Testis (tissue), 3 donors: ENCODE measurements around the gene EPHA3. TPM values are rescaled to one million over a fixed set of nuclear protein-coding genes. Genes with fewer than 3 reads are reported as not detected.

ENCODE experiments used
- DNase-seq: peaks from one replicate; pipeline ENCODE4 v3.0.0-alpha.2; 2019
- H3K27ac ChIP-seq, 2 donors: fragments of 200-600 bp; sonication (generic); one replicate each; pipeline ENCODE4 v1.5.1; 2019
- H3K27me3 ChIP-seq: fragments of 200-600 bp; sonication (generic); one replicate; pipeline ENCODE4 v1.5.1; 2019
- H3K36me3 ChIP-seq: fragments of 200-600 bp; sonication (generic); one replicate; pipeline ENCODE4 v1.5.1; 2017; ENCODE audit warnings: low read depth; ENCODE audit errors: missing control alignments
- H3K4me1 ChIP-seq: fragments of 200-600 bp; sonication (generic); one replicate; pipeline ENCODE4 v1.5.1; 2019
- H3K4me3 ChIP-seq, 2 donors: fragments of 200-600 bp; sonication (generic); one replicate each; pipeline ENCODE4 v1.5.1; 2017 to 2019
- H3K9me3 ChIP-seq: fragments of 200-600 bp; sonication (generic); one replicate; pipeline ENCODE4 v1.5.1; 2017
- CTCF ChIP-seq, 3 experiments: fragments of 450-650 bp in 2 of 3; fragments of 200-600 bp in 1 of 3; sonication (generic) in 1 of 3; IDR thresholded peaks; one replicate each; pipeline ENCODE4 v1.5.1; 2016 to 2019; ENCODE audit warnings: antibody characterized with exemption in 3 of 3, mild to moderate bottlenecking in 2 of 3, moderate library complexity in 1 of 3
- POLR2A ChIP-seq: fragments of 450-650 bp; IDR thresholded peaks from one replicate; pipeline ENCODE4 v1.6.1; 2017; ENCODE audit warnings: antibody characterized with exemption, mild to moderate bottlenecking, moderate library complexity
- WGBS, 2 donors: methylation state at CpG; one replicate each; pipeline ENCODE4 v1.1.5; 2018; 5-methylcytosine and 5-hydroxymethylcytosine counted together
- intact Hi-C: fragments of 100-400 bp; cut with DNase I; formaldehyde crosslinking; loops from one replicate; pipeline ENCODE4 v1.15.1; 2023; ENCODE audit warnings: low total_unique reads
- polyA plus RNA-seq: library from polyadenylated mRNA; stranded (reverse); fragments of 350-450 nt; fragmentation: Illumina TruSeq; extraction: RNeasy Lipid Tissue Mini Kit (QIAGEN cat#74804); gene quantifications from one replicate; pipeline ENCODE4 v1.2.3, GENCODE V29; 2014; ENCODE audit warnings: low read depth, low replicate concordance; ENCODE audit not compliant: insufficient read depth
- total RNA-seq, 2 donors: library from RNA; depleted of rRNA; stranded (reverse); fragments of >200 nt; gene quantifications; one replicate each; pipeline ENCODE4 v1.2.3, GENCODE V29; 2016

Gene EPHA3
- total and polyA plus RNA-seq, 3 donors from 2014 or later: 0.99 to 2.1 (median 1.3) TPM

GRCh38 chr3:89521328-89521727, 413.9 kb downstream of the EPHA3 start:
- Histone ChIP-seq H3K36me3 (no peaks in the 10 kb centered on the region), H3K4me1 (no peaks in the 10 kb centered on the region), H3K9me3 (no peaks in the 10 kb centered on the region), H3K27ac (no peak overlapping the region), H3K4me3 (no peak overlapping the region), H3K27me3 (no peaks in the 10 kb centered on the region)
- TF ChIP-seq POLR2A: no peak
- TF ChIP-seq CTCF (IDR thresholded peaks at IDR 0.05): no peak
- DNase-seq: no peak
- intact Hi-C loops: no loop called here
- 45 to 59% methylated on average over 1 of the region's 1 CpG for WGBS, 2 donors

GRCh38 chr3:89522155-89522554, 414.7 kb downstream of the EPHA3 start:
- TF ChIP-seq CTCF (IDR thresholded peaks at IDR 0.05) (no peak), POLR2A (no peak)
- no peak overlapping the region for H3K4me3 ChIP-seq
- H3K27me3 ChIP-seq: no peaks in the 10 kb centered on the region
- H3K27ac ChIP-seq: no peak overlapping the region
- no peaks in the 10 kb centered on the region for H3K4me1 ChIP-seq
- DNase-seq: no peak
- 90% methylated on average over 2 of the region's 2 CpGs for WGBS, 2 donors
- intact Hi-C loops: no loop called here
- no peaks in the 10 kb centered on the region for H3K36me3 ChIP-seq
- H3K9me3 ChIP-seq: no peaks in the 10 kb centered on the region

GRCh38 chr3:89525609-89526008, 418.2 kb downstream of the EPHA3 start:
- H3K27ac ChIP-seq: no peak overlapping the region
- no peaks in the 10 kb centered on the region for H3K27me3 ChIP-seq
- TF ChIP-seq CTCF (IDR thresholded peaks at IDR 0.05) (no peak), POLR2A (no peak)
- no peaks in the 10 kb centered on the region for H3K36me3 ChIP-seq
- DNase-seq: no peak
- H3K4me3 ChIP-seq: no peak overlapping the region
- intact Hi-C loops: no loop called here
- 84 to 96% methylated on average over 2 of the region's 2 CpGs for WGBS, 2 donors
- no peaks in the 10 kb centered on the region for H3K9me3 ChIP-seq
- no peaks in the 10 kb centered on the region for H3K4me1 ChIP-seq

GRCh38 chr3:89527736-89528305, 420.4 kb downstream of the EPHA3 start:
- DNase-seq: no peak
- no peaks in the 10 kb centered on the region for H3K4me1 ChIP-seq
- H3K4me3 ChIP-seq: no peak overlapping the region
- no peaks in the 10 kb centered on the region for H3K9me3 ChIP-seq
- TF ChIP-seq POLR2A: no peak
- H3K36me3 ChIP-seq: no peaks in the 10 kb centered on the region
- intact Hi-C loops: no loop called here
- 89 to 100% methylated on average over 1 of the region's 1 CpG for WGBS, 2 donors
- H3K27ac ChIP-seq: no peak overlapping the region
- H3K27me3 ChIP-seq: no peaks in the 10 kb centered on the region
